NCI-H146 treated with DMSO at 0.1 percent for 48 hours (cell line): ENCODE measurements around the gene DISP2.

ENCODE experiments used
- DNase-seq: peaks from one replicate; lab custom pipeline; 2025; ENCODE audit not compliant: unreplicated experiment; lab: John Stamatoyannopoulos, UW

DISP2 gene

GRCh38 chr15:40361640-40362039 is 3.6 kb downstream of the DISP2 start:
- DNase-seq, result no peak

- no peak for DNase-seq
These were observed 5.6 kb downstream of the DISP2 start for GRCh38 chr15:40363611-40364010.

DNA sequence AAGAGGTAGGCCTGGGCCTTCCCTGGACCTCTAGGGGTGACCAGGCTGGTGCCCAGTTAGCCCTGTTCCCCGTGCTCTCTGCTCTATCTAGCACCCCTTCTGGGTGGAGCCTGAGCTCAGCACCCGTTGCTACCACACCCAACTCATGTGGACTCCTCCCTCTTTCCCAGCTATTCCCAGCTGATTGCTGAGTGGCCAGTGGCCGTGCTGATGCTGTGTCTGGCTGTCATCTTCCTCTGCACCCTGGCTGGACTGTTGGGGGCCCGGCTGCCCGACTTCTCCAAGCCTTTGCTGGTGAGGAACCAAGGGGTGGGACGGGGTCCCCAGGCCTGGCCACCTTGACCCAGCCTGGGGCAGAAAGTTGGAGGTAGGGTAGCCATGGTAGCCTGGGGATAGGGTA is 6.2 kb downstream of the DISP2 start:
- no peak for DNase-seq

DNA sequence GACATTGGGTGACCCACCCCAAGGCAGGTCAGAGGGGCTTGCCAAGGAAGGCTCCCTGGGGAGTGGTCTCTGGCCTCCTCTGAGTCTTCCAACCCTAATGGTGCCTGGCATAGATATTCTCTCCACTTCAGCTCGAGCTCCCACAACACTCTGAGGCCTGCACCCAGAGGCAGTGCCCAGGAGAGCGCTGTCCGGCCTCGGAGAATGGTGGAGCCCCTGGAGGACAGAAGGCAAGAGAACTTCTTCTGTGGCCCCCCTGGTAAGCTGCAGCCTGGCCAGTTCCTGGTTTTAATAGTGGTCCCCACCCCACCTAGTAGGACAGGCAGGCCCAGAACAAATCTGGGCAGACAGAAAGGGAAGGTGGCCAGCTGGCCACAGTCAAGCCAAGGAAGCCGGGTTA is 7.0 kb downstream of the DISP2 start:
- DNase-seq, result no peak

DNA sequence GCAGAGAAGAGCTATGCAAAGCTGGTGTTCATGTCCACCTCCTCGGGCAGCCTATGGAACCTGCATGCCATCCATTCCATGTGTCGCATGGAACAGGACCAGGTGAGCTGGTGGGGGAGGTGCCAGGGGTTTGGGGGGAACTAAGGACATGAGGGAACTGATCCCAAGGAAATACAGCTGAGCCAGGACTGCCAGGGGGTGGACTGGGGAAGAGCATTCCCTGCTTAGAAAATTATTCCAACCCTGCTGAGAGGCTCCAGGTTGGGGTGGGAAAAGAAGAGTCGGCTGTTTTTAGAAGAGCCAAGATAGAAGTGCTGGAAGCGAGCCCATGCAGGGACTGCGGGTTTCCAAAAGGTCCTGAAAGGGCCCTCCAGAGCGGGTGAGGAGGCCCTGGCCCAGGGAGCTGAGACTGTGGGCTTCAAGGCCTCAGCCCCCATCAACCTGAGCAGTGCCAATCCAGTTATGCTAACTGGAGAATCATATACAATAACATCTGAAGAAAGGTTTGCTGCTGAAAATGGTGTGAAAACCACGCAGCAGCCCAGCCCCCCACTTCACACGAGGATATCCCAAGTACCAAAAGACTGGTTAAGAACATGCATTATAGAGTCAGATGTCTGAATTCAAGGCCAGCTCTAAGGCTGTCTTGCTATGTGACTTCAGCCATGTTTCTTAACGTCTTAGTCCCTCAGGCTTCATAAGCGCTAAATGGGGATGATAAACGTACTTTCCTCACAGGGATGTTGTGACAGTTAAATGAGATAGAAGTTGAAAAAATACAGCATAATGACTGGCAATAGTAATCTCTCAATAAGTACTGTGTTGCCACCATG is 7.8 kb downstream of the DISP2 start:
- no peak for DNase-seq

- no peak for DNase-seq
These were observed 8.7 kb downstream of the DISP2 start for GRCh38 chr15:40366457-40367370.

DNA sequence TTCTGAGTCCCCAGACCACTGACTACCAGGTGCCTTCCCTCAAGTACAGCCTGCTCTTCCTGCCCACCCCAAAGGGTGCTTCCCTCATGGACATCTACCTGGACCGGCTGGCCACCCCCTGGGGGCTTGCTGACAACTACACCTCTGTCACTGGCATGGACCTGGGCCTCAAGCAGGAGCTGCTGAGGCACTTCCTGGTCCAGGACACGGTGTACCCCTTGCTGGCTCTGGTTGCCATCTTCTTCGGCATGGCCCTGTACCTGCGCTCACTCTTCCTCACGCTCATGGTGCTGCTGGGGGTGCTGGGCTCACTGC is 9.3 kb downstream of the DISP2 start:
- no peak for DNase-seq

DNA sequence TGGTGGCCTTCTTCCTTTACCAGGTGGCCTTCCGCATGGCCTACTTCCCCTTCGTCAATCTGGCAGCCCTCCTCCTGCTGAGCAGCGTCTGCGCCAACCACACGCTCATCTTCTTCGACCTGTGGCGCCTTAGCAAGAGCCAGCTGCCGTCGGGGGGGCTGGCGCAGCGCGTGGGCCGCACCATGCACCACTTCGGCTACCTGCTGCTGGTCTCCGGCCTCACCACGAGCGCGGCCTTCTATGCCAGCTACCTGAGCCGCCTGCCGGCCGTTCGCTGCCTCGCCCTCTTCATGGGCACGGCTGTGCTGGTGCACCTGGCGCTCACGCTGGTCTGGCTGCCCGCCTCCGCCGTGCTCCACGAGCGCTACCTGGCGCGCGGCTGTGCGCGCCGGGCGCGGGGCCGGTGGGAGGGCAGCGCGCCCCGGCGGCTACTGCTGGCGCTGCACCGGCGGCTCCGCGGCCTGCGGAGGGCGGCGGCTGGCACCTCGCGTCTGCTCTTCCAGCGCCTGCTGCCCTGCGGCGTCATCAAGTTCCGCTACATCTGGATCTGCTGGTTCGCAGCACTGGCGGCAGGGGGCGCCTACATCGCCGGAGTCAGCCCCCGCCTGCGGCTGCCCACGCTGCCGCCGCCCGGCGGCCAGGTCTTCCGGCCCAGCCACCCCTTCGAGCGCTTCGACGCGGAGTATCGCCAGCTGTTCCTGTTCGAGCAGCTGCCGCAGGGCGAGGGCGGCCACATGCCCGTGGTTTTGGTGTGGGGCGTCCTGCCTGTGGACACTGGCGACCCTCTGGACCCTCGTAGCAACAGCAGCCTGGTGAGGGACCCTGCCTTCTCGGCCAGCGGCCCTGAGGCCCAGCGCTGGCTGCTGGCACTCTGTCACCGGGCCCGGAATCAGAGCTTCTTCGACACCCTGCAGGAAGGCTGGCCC is 9.9 kb downstream of the DISP2 start:
- DNase-seq, result peak; percentile 76

DNA sequence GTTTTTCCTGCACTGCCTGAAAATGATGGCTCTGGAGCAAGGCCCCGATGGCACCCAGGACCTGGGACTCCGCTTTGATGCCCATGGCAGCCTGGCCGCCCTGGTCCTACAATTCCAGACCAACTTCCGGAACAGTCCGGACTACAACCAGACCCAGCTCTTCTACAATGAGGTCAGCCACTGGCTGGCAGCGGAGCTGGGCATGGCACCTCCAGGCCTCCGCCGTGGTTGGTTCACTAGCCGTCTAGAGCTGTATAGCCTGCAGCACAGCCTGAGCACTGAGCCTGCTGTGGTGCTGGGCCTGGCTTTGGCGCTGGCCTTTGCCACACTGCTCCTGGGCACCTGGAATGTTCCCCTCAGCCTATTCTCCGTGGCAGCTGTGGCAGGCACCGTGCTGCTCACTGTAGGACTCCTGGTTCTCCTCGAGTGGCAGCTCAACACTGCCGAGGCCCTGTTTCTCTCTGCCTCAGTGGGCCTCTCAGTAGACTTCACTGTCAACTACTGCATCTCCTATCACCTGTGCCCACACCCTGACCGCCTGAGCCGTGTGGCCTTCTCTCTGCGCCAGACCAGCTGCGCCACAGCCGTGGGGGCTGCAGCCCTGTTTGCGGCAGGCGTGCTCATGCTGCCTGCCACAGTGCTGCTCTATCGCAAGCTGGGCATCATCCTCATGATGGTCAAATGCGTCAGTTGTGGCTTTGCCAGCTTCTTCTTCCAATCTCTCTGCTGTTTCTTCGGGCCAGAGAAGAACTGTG is 10.9 kb downstream of the DISP2 start:
- DNase-seq, result no peak

DNA sequence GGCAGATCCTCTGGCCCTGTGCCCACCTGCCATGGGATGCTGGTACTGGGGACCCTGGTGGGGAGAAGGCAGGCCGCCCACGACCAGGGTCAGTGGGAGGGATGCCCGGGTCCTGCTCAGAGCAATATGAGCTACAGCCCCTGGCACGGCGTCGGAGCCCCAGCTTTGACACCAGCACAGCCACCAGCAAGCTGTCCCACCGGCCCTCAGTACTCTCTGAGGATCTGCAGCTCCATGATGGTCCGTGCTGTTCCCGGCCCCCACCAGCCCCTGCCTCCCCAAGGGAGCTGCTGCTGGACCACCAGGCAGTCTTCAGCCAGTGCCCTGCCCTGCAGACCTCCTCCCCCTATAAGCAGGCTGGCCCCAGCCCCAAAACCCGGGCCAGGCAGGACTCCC is 11.5 kb downstream of the DISP2 start:
- DNase-seq, result no peak

GRCh38 chr15:40369971-40370370 is 12.0 kb downstream of the DISP2 start:
- no peak for DNase-seq

- DNase-seq, result no peak
These were observed 15.0 kb downstream of the DISP2 start for GRCh38 chr15:40372981-40373380.

DNA sequence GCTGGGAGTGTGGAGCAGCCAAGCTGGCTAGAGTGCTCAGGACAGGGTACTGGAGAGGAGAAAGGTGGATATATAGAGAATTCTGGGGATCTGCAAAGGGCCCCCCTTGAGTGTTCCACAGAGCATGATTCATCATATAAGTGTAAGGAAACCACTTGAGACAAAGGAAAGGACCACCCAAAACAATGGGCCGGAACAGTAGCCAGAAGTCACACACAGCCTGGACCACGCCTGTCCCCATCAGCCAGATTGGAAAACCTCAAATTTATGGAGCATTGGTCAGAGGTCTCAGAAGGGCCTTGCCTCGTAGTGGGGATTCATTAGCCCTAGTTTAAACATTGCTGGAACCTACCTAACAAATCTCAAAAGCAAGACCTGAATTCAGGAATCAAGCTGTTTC is 19.6 kb downstream of the DISP2 start:
- DNase-seq, result no peak

DNA sequence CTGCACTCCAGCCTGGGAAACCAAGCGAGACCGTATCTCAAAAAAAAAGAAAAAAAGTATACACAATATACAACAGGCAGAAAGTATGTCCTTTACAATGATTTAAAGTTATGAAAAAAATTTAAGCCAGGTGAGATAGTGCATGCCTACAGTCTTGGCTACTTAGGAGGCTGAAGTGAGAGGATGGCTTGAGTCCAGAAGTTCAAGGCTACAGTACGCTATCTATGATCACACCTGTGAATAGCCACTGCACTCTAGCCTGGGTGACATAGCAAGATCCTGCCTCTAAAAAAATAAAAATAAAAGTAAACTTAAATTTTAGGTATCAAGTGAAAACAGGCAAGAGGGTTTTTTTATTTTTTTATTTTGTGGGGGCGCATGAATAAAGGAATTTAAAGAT is 21.4 kb downstream of the DISP2 start:
- no peak for DNase-seq

DNA sequence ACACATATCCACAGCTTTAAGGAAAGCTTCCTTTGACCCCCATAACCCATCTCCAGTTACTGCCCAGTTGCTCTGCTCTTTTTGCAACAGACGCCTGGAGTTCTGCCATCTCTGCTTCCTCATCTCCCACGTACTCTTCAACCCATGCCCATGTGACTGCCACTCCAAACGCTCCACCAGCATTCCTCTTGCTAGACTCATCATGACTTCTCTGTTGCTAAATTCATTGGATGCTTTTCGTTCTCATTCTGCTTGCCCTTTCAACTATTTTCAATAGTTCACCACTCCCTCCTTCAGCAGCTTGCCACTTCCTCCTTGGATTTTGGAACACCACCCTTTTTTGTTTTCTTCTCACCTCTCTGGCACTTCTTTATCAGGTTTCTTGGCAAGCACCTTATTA is 21.8 kb downstream of the DISP2 start:
- no peak for DNase-seq

DNA sequence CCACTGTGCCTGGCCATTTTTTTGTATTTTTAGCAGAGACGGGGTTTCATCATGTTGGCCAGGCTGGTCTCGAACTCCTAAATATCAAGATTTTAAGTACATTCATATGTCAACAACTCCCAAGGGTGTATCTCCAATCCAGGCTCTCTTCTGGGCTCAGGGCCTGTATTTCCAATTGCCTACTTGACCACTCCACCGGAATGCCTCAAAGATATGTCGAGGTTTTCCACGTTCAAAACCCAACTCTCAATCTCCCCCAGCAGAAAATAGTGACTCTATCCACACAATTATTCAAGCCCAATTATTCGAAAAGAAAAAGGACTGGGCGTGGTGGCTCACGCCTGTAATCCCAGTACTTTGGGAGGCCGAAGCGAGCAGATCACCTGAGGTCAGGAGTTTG is 22.6 kb downstream of the DISP2 start:
- DNase-seq, result no peak

DNA sequence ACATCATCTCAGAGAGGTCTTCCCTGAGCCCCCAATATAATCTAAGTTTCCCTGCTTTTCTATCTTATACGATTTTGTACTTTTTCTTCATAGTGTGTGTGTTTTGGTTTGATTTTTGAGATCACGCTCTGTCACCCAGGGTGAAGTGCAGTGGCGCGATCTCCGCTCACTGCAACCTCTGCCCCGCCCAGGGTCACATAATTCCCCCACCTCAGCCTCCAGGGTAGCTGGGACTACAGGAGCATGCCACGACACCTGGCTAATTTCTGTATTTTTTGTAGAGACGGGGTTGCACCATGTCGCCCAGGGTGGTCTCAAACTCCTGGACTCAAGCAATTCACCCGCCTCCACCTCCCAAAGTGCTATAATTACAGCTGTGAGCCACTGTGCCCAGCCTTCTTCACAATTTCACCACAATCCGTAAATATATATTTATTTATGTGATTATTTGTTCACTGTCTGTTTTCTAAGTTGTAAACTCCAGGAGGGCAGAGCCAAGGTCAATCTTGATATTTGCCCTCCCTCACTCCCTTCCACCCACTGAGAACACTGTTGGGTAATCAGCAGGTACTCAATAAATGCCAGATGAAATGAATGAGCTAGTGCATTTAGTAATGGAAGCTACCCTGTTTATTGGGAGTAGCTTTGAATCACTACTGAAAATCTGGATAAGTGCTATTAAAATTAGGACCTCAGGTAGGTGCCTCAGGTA is 24.0 kb downstream of the DISP2 start:
- DNase-seq, result no peak

- DNase-seq, result peak; percentile 82
These were observed 24.8 kb downstream of the DISP2 start, which contains the start of gene KNSTRN for GRCh38 chr15:40382580-40383456. Gene KNSTRN, plus strand, starts transcription at chr15:40382721. Its CDS starts 115 bp downstream, at chr15:40382836.

GRCh38 chr15:40386480-40386879 is 28.5 kb downstream of the DISP2 start:
- DNase-seq, result no peak
